H1 (cell line): ENCODE measurements around the gene RBM24.

ENCODE experiments used
- ASH2L ChIP-seq: fragments of 200-600, 300-600 bp; sonication (generic); IDR thresholded peaks from one replicate; pipeline ENCODE4 v1.7.1; 2017; ENCODE audit warnings: low read length
- CTCF ChIP-seq, 3 experiments: IDR thresholded peaks; 1 replicate in 2 of 3; 2 replicates in 1 of 3; pipeline versions ENCODE4 v1.5.1 to v1.6.1; 2011; ENCODE audit warnings: low read length in 3 of 3, mild to moderate bottlenecking in 3 of 3, inconsistent platforms in 2 of 3, low read depth in 1 of 3, moderate library complexity in 1 of 3; ENCODE audit not compliant: insufficient read depth in 1 of 3; ENCODE audit errors: control extremely low read depth in 1 of 3
- EZH2 ChIP-seq: fragments of 200-600 bp; sonication (generic); IDR thresholded peaks from 2 replicates; pipeline ENCODE4 v1.7.1; 2012; ENCODE audit warnings: low read depth, mild to moderate bottlenecking, moderate library complexity, low read length, inconsistent platforms; ENCODE audit not compliant: severe bottlenecking
- POLR2A ChIP-seq, 2 experiments: IDR thresholded peaks; 1 replicate in 1 of 2; 2 replicates in 1 of 2; pipeline ENCODE4 v1.6.1; 2011; ENCODE audit warnings: low read depth in 2 of 2, low read length in 2 of 2, mild to moderate bottlenecking in 2 of 2; ENCODE audit errors: control extremely low read depth in 1 of 2
- POLR2AphosphoS5 ChIP-seq: IDR thresholded peaks from 2 replicates; pipeline ENCODE4 v1.6.1; 2011; ENCODE audit warnings: low read depth, low read length
- SIN3A ChIP-seq, 2 experiments: IDR thresholded peaks in 1 of 2; conservative IDR thresholded peaks in 1 of 2; 2 replicates each; pipeline ENCODE4 v1.6.1; 2011 to 2012; ENCODE audit warnings: low read length in 2 of 2, improper control_type of control experiment in 1 of 2, low read depth in 1 of 2, mild to moderate bottlenecking in 1 of 2
- SP1 ChIP-seq: IDR thresholded peaks from 2 replicates; pipeline ENCODE4 v1.6.1; 2011; ENCODE audit warnings: low read depth, low read length
- TAF1 ChIP-seq: IDR thresholded peaks from 2 replicates; pipeline ENCODE4 v1.6.1; 2011; ENCODE audit warnings: mild to moderate bottlenecking, low read depth, low read length
- TBP ChIP-seq: IDR thresholded peaks from 2 replicates; pipeline ENCODE4 v1.6.1; 2011; ENCODE audit warnings: low read depth, low read length, improper control_type of control experiment
- TEAD4 ChIP-seq: IDR thresholded peaks from 2 replicates; pipeline ENCODE4 v1.6.1; 2012; ENCODE audit warnings: low read depth, low read length, inconsistent platforms, mixed read lengths
- TF ChIP-seq, protein P1 (sequence below): IDR thresholded peaks from 2 replicates; pipeline ENCODE4 v1.6.1; 2012; ENCODE audit warnings: inconsistent platforms

GRCh38 chr6:17239260-17239659 lies 41.9 kb upstream of the RBM24 start:
- no peak for TF ChIP-seq POLR2A (IDR thresholded peaks at IDR 0.05; ENCODE audit: control extremely low read depth in 1 of 2, low read depth in 2 of 2, low read length in 2 of 2)
- TF ChIP-seq CTCF (IDR thresholded peaks at IDR 0.05; ENCODE audit: control extremely low read depth in 1 of 3, insufficient read depth in 1 of 3, low read depth in 1 of 3, low read length in 3 of 3), result no peak
- TF ChIP-seq, protein P1, sequence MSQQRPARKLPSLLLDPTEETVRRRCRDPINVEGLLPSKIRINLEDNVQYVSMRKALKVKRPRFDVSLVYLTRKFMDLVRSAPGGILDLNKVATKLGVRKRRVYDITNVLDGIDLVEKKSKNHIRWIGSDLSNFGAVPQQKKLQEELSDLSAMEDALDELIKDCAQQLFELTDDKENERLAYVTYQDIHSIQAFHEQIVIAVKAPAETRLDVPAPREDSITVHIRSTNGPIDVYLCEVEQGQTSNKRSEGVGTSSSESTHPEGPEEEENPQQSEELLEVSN, result no peak
- no peak for TF ChIP-seq SP1
- no peak for TF ChIP-seq EZH2
- TF ChIP-seq POLR2AphosphoS5, result no peak
- no peak for TF ChIP-seq TBP
- no peak for TF ChIP-seq TAF1
- no peak for TF ChIP-seq TEAD4
- no peak for TF ChIP-seq ASH2L
- no peak for TF ChIP-seq SIN3A (conservative IDR thresholded peaks at IDR 0.05 in 1 of 2, IDR thresholded peaks at IDR 0.05 in 1 of 2; ENCODE audit: low read depth in 1 of 2, low read length in 2 of 2)
